Pancreas (tissue), 10 donors: ENCODE measurements around the gene PTPN14. TPM values are rescaled to one million over a fixed set of nuclear protein-coding genes. Genes with fewer than 3 reads are reported as not detected.
"Not testable (repeated sequence)": the region's sequence is repeated elsewhere in the genome, so short reads cannot be mapped to it uniquely, and the experiment has no call there.

ENCODE experiments used
- ATAC-seq, 4 donors: fragments of 200-7000 bp; cut with Tn5 transposase; one replicate each; pipeline versions ENCODE4 v1.8.0 to v1.9.1; 2020; ENCODE audit warnings: mild to moderate bottlenecking in 4 of 4, moderate library complexity in 4 of 4
- DNase-seq, 6 donors: peaks; one replicate each; pipeline ENCODE4 v3.0.0-alpha.2; 2020
- FAIRE-seq: peaks from 2 replicates; lab custom pipeline; 2012; peaks lifted over from hg19 to GRCh38; lab: Jason Lieb, UNC
- H3K27ac ChIP-seq, 4 donors: fragments of 200-600 bp; sonication (generic); 1 replicate in 3 of 4; 2 replicates in 1 of 4; pipeline versions ENCODE4 v1.5.0 to v1.8.0; 2020
- H3K27me3 ChIP-seq, 4 donors: fragments of 200-600 bp; one replicate each; pipeline ENCODE4 v1.8.0; 2021
- H3K36me3 ChIP-seq, 3 donors: fragments of 200-600 bp; sonication (generic) in 1 of 3; one replicate each; pipeline versions ENCODE4 v1.5.0 to v1.8.0; 2020 to 2021
- H3K4me1 ChIP-seq, 3 donors: fragments of 200-600 bp; one replicate each; pipeline ENCODE4 v1.8.0; 2021
- H3K4me3 ChIP-seq, 4 donors: fragments of 200-600 bp; sonication (generic) in 2 of 4; one replicate each; pipeline versions ENCODE4 v1.5.0 to v1.8.0; 2020 to 2021
- H3K9me3 ChIP-seq, 4 donors: fragments of 200-600 bp; one replicate each; pipeline ENCODE4 v1.8.0; 2021
- CTCF ChIP-seq, 4 donors: fragments of 200-600 bp; sonication (generic) in 3 of 4; IDR thresholded peaks; one replicate each; pipeline versions ENCODE4 v1.5.0 to v1.8.0; 2021; ENCODE audit warnings: antibody characterized with exemption in 4 of 4
- WGBS, 2 donors: extraction: QIAGEN DNeasy Blood & Tissue Kit; methylation state at CpG; one replicate each; pipeline ENCODE4 v1.1.7; 2013; 5-methylcytosine and 5-hydroxymethylcytosine counted together
- intact Hi-C, 3 donors: fragments of 100-400 bp; cut with DNase I; formaldehyde crosslinking; loops; one replicate each; pipeline versions ENCODE4 v1.11.1 to v1.14.2; 2022
- polyA plus RNA-seq, 2 donors: library from polyadenylated mRNA; stranded (reverse); fragments of 200-250 nt; gene quantifications; one replicate each; pipeline ENCODE4 v1.2.3, GENCODE V29; 2013
- total RNA-seq, 6 donors: library from RNA; stranded (reverse); fragmentation: NEBNext Ultra II Directional in 4 of 6; extraction: Animal tissue kit (Norgen Biotek cat#: 25700) in 4 of 6; gene quantifications; one replicate each; pipeline versions ENCODE4 v1.2.1 to v1.2.4, GENCODE V29; 2021 to 2023
- donor health status: healthy with polysubstance abuse.
- donor health status: DM: no; HTN: no; CAD: no; lungs with moderate emphysema.
- donor health status: DM: no; HTN: no; CAD: no.
- donor health status: control.
- donor health status: control.
- donor health status: Bipolar disorder and iron deficiency.
- donor health status: DM: yes; HTN: yes; CAD: no.
- donor health status: DM: no; HTN: no; CAD: no.
- donor health status: DM: no; HTN: no; CAD: no.
- donor health status: DM: yes; HTN: yes; CAD: no.

PTPN14 gene
- total and polyA plus RNA-seq, 8 donors = 1.9 to 17.5 (median 11.5) TPM

DNA sequence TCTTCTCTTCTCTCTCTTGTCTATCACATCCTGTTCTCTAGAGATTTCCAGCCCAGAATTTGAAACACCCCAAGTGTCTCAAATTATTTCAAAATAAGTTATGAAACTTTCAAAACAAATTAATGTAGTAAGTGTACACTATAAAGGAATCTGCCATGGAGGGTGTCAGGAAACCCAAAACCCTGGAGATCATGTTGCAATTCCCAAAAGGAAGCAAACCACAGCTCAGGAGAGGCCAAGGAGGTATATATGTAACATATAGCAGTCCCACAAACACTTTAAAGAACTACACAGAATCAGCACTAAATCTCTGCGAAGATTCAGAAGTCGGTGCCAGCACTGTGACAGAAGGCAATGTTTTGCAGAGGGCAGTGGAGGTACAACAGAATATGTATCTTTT, 26.6 kb downstream of the PTPN14 start:
- no peak overlapping the region for H3K27ac ChIP-seq
- 73 to 76% methylated on average over 2 of the region's 2 CpGs for WGBS, 2 donors
- DNase-seq (no peak), ATAC-seq (no peak), FAIRE-seq (no peak)
- TF ChIP-seq CTCF (IDR thresholded peaks at IDR 0.05) = no peak
- H3K27me3 ChIP-seq = no peaks in the 10 kb centered on the region
- no peak overlapping the region for H3K4me3 ChIP-seq
- H3K9me3 ChIP-seq = no peaks in the 10 kb centered on the region
- no peaks in the 10 kb centered on the region for H3K36me3 ChIP-seq
- no peaks in the 10 kb centered on the region for H3K4me1 ChIP-seq
- intact Hi-C loops = no loop called here

DNA sequence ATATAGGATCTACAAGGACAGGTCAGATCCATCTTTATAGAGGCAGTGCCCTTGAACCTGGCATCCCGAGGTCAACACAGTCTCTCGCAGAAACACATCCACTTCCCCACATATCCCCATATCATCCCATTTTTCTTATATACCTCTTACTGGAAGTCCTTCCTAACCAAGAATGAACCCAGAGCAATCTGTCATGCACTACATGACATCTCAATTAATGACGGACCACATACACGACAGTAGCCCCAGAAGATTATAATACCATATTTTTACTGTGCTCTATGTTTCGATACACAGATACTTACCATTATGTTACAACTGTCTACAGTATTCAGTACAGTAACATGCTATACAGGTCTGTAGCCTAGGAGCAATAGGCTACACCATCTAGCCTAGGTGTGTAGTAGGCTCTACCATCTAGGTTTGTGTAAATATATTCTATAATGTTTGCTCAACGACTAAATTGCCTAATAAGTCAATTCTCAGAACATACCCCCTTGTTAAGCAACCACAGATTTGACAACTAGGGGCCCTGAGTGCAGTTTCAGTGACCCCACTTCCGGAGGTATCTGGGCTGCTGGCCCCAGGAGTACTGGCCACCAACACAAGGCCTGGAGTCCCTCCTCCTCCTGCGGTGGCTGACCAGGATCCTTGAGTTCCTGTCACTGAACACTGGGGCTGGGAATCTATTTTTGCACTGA, 28.1 kb downstream of the PTPN14 start:
- DNase-seq = no peak
- no peak for FAIRE-seq
- H3K36me3 ChIP-seq = no peaks in the 10 kb centered on the region
- H3K9me3 ChIP-seq = no peaks in the 10 kb centered on the region
- no peaks in the 10 kb centered on the region for H3K4me1 ChIP-seq
- WGBS, 2 donors = 87 to 89% methylated on average over 8 of the region's 8 CpGs
- H3K27me3 ChIP-seq = no peaks in the 10 kb centered on the region
- intact Hi-C loops = no loop called here
- no peak for ATAC-seq
- no peak overlapping the region for H3K4me3 ChIP-seq
- no peak overlapping the region for H3K27ac ChIP-seq
- no peak for TF ChIP-seq CTCF (IDR thresholded peaks at IDR 0.05)

- H3K4me3 ChIP-seq, H3K4me1 ChIP-seq, intact Hi-C loops, H3K27me3 ChIP-seq, H3K9me3 ChIP-seq, H3K36me3 ChIP-seq, H3K27ac ChIP-seq, DNase-seq, ATAC-seq, FAIRE-seq: not testable (repeated sequence)
- 97% methylated on average over 9 of the region's 9 CpGs for WGBS, 2 donors
Observed at GRCh38 chr1:214521458-214521857, 29.9 kb downstream of the PTPN14 start.

DNA sequence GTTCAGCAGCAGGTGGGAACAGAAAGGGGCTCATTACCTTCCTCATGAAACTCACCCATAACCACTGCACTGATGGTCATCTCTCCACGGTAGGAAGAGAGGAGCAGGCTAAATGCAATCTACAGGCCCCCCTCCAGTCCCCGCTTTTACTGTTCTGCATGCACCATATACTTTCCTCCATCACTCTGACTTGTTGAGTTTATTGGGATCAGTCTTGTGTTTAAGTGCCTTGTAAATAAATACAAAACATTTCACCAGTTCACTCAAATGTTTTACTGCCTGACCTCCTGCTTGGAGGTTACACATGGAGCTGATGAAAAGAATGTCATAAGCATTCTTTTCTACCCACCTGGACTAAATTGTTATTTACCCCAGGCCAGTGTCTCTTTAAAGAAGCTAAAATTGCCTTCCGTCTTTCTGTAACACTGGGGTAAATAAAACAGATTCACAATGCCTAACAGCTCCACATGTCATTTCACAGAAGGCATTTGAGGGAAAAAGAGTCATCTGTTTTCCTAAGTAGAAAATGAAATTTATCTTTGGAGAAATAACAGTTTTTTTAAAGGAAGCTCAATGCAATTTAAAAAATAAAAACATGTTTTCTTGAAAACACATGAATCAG, 30.7 kb downstream of the PTPN14 start:
- no peaks in the 10 kb centered on the region for H3K36me3 ChIP-seq
- 89 to 92% methylated on average over 3 of the region's 3 CpGs for WGBS, 2 donors
- TF ChIP-seq CTCF (IDR thresholded peaks at IDR 0.05) = no peak
- intact Hi-C loops = no loop called here
- FAIRE-seq = no peak
- no peak for ATAC-seq
- H3K4me3 ChIP-seq = no peak overlapping the region
- DNase-seq = no peak
- H3K27ac ChIP-seq = no peak overlapping the region
- no peaks in the 10 kb centered on the region for H3K27me3 ChIP-seq
- peaks cover 15 to 16% (median 15%) of the 10 kb centered on the region in 3 donors for H3K4me1 ChIP-seq
- H3K9me3 ChIP-seq = no peaks in the 10 kb centered on the region

- intact Hi-C loops = no loop called here
- Histone ChIP-seq H3K9me3 (no peaks in the 10 kb centered on the region), H3K4me1 (peaks cover 17 to 20% (median 19%) of the 10 kb centered on the region in 3 donors), H3K27me3 (no peaks in the 10 kb centered on the region), H3K27ac (no peak overlapping the region), H3K36me3 (no peaks in the 10 kb centered on the region), H3K4me3 (no peak overlapping the region)
- FAIRE-seq (no peak), ATAC-seq (no peak), DNase-seq (no peak)
- TF ChIP-seq CTCF (IDR thresholded peaks at IDR 0.05) = no peak
Observed at GRCh38 chr1:214518361-214518760, 33.0 kb downstream of the PTPN14 start.
